GM12878 (cell line): ENCODE data around the gene FOXA1. TPM values are rescaled to one million over a fixed set of nuclear protein-coding genes. Genes with fewer than 3 reads are reported as not detected.

Experiments used
- ATAC-seq: fragments of 200-7000 bp; cut with Tn5 transposase; 3 replicates; pipeline ENCODE4 v1.9.1; 2020; ENCODE audit warnings: mild to moderate bottlenecking, moderate library complexity
- BruUV-seq: library from RNA; stranded (reverse); fragments of 400-500 nt; replicated peaks from 2 replicates; lab custom pipeline; 2021; lab: Mats Ljungman, UMichigan
- CTCF ChIA-PET: fragments of 300-600 bp; sonication (Branson Sonifier 250); formaldehyde crosslinking; extraction: SDS; loops from one replicate; lab custom pipeline; 2021; ENCODE audit warnings: inconsistent platforms; lab: Yijun Ruan, JAX
- POLR2A ChIA-PET: fragments of 350-600 bp; formaldehyde crosslinking; extraction: SDS; loops from one replicate; lab custom pipeline; 2021; ENCODE audit warnings: inconsistent platforms; lab: Charles Lee
- RAD21 ChIA-PET: fragments of 300-600 bp; sonication (Branson Sonifier 250); formaldehyde crosslinking; loops from one replicate; lab custom pipeline; 2023; ENCODE audit warnings: antibody characterized with exemption; ENCODE audit not compliant: unreplicated experiment; lab: Charles Lee
- SMC1A ChIA-PET: fragments of 300-600 bp; sonication (Branson Sonifier 250); formaldehyde crosslinking; loops from one replicate; lab custom pipeline; 2023; ENCODE audit not compliant: unreplicated experiment, uncharacterized antibody; lab: Charles Lee
- DNase-seq: peaks from one replicate; pipeline ENCODE4 v3.0.0-alpha.2; 2011; ENCODE audit warnings: low read depth, low spot score
- FAIRE-seq: peaks from 3 replicates; lab custom pipeline; 2011; peaks lifted over from hg19 to GRCh38; lab: Jason Lieb, UNC
- H2AFZ ChIP-seq: 2 replicates; pipeline ENCODE4 v1.6.0; 2011; ENCODE audit warnings: low read depth, low read length, control low read depth; ENCODE audit not compliant: control insufficient read depth
- H3K27ac ChIP-seq: 2 replicates; pipeline ENCODE4 v1.5.1; 2011; ENCODE audit warnings: control low read depth; ENCODE audit not compliant: control insufficient read depth, insufficient read depth
- H3K27me3 ChIP-seq, 2 experiments: replicated peaks in 1 of 2; 2 replicates each; pipeline versions ENCODE4 v1.6.0 to v1.6.1; 2011; ENCODE audit warnings: low read length in 1 of 2; ENCODE audit not compliant: control insufficient read depth in 2 of 2, insufficient read depth in 2 of 2
- H3K36me3 ChIP-seq, 2 experiments: 2 replicates each; pipeline ENCODE4 v1.5.1; 2011; ENCODE audit warnings: low read length in 1 of 2; ENCODE audit not compliant: control insufficient read depth in 2 of 2, insufficient read depth in 2 of 2
- H3K4me1 ChIP-seq: 2 replicates; pipeline ENCODE4 v1.6.1; 2011; ENCODE audit warnings: mild to moderate bottlenecking, low read length, moderate library complexity, mixed read lengths; ENCODE audit not compliant: control insufficient read depth, insufficient read depth
- H3K4me2 ChIP-seq: 2 replicates; pipeline ENCODE4 v1.6.0; 2011; ENCODE audit warnings: control low read depth; ENCODE audit not compliant: control insufficient read depth, insufficient read depth
- H3K4me3 ChIP-seq: fragments of 200-600 bp; sonication (generic); 2 replicates; pipeline ENCODE4 v1.5.1; 2016
- H3K79me2 ChIP-seq: 2 replicates; pipeline ENCODE4 v1.6.0; 2011; ENCODE audit warnings: low read length; ENCODE audit not compliant: control insufficient read depth, insufficient read depth
- H3K9ac ChIP-seq: 2 replicates; pipeline ENCODE4 v1.8.0; 2011; ENCODE audit warnings: low read length, control low read depth, mixed read lengths; ENCODE audit not compliant: control insufficient read depth, insufficient read depth
- H3K9me3 ChIP-seq: replicated peaks from 3 replicates; pipeline ENCODE4 v1.5.1; 2011; ENCODE audit warnings: mild to moderate bottlenecking, low read length; ENCODE audit not compliant: control insufficient read depth, insufficient read depth
- H4K20me1 ChIP-seq: 2 replicates; pipeline ENCODE4 v1.6.0; 2011; ENCODE audit not compliant: control insufficient read depth, insufficient read depth
- ATF3 ChIP-seq: IDR thresholded peaks from 2 replicates; pipeline ENCODE4 v1.6.1; 2011; ENCODE audit warnings: low read depth, mild to moderate bottlenecking, low read length, moderate library complexity, borderline replicate concordance; ENCODE audit errors: extremely low read depth
- CBFB ChIP-seq: IDR thresholded peaks from 2 replicates; pipeline ENCODE4 v1.6.1; 2016; ENCODE audit warnings: antibody characterized with exemption, low read depth
- CHD2 ChIP-seq: IDR thresholded peaks from 2 replicates; pipeline ENCODE4 v1.6.1; 2011; ENCODE audit warnings: low read depth, low read length, improper control_type of control experiment, borderline replicate concordance
- MTA2 ChIP-seq: fragments of 450-650 bp; IDR thresholded peaks from 2 replicates; pipeline ENCODE4 v1.6.1; 2016; ENCODE audit warnings: low read depth, mild to moderate bottlenecking, moderate library complexity
- NKRF ChIP-seq: fragments of 450-650 bp; conservative IDR thresholded peaks from 2 replicates; pipeline ENCODE4 v1.6.1; 2017; ENCODE audit warnings: mild to moderate bottlenecking, moderate library complexity
- NR2C1 ChIP-seq: fragments of 450-650 bp; IDR thresholded peaks from 2 replicates; pipeline ENCODE4 v1.6.1; 2017; ENCODE audit warnings: antibody characterized with exemption, mild to moderate bottlenecking, moderate library complexity
- PAX5 ChIP-seq: IDR thresholded peaks from 2 replicates; pipeline ENCODE4 v1.6.1; 2011; ENCODE audit warnings: low read depth, low read length, borderline replicate concordance
- REST ChIP-seq: IDR thresholded peaks from 2 replicates; pipeline ENCODE4 v1.6.1; 2012; ENCODE audit warnings: mild to moderate bottlenecking, low read depth, low read length
- RFX5 ChIP-seq: IDR thresholded peaks from 2 replicates; pipeline ENCODE4 v1.6.1; 2011; ENCODE audit warnings: low read depth, low read length, improper control_type of control experiment
- RUNX3 ChIP-seq: IDR thresholded peaks from 2 replicates; pipeline ENCODE4 v1.6.1; 2012; ENCODE audit warnings: low read length, inconsistent platforms
- SIN3A ChIP-seq: IDR thresholded peaks from 2 replicates; pipeline ENCODE4 v1.6.1; 2012; ENCODE audit warnings: low read depth, low read length, improper control_type of control experiment
- SMC3 ChIP-seq: IDR thresholded peaks from 2 replicates; pipeline ENCODE4 v1.6.1; 2011; ENCODE audit warnings: low read length, improper control_type of control experiment, borderline replicate concordance
- SPI1 ChIP-seq: IDR thresholded peaks from 2 replicates; pipeline ENCODE4 v1.6.1; 2011; ENCODE audit warnings: low read depth, mild to moderate bottlenecking, low read length, moderate library complexity, borderline replicate concordance; ENCODE audit not compliant: insufficient read depth
- TCF12 ChIP-seq: IDR thresholded peaks from 2 replicates; pipeline ENCODE4 v1.6.1; 2011; ENCODE audit warnings: low read depth, mild to moderate bottlenecking, low read length
- TCF7 ChIP-seq: IDR thresholded peaks from 2 replicates; pipeline ENCODE4 v1.6.1; 2014; ENCODE audit warnings: antibody characterized with exemption, borderline replicate concordance
- ZBTB4 ChIP-seq: fragments of 450-650 bp; formaldehyde crosslinking; IDR thresholded peaks from 2 replicates; pipeline ENCODE4 v1.4.0; 2022; ENCODE audit warnings: mild to moderate bottlenecking, moderate library complexity
- ZNF24 ChIP-seq: fragments of 450-650 bp; IDR thresholded peaks from 2 replicates; pipeline ENCODE4 v1.6.1; 2017; ENCODE audit warnings: antibody characterized with exemption, mild to moderate bottlenecking
- ZSCAN29 ChIP-seq: fragments of 450-650 bp; IDR thresholded peaks from 2 replicates; pipeline ENCODE4 v1.6.1; 2017; ENCODE audit warnings: mild to moderate bottlenecking, moderate library complexity
- WGBS: methylation state at CpG from one replicate; pipeline ENCODE4 v1.1.6; 2016; ENCODE audit warnings: low lambda C conversion rate; ENCODE audit not compliant: insufficient replicate concordance, insufficient coverage; ENCODE audit errors: missing lambda C conversion rate; 5-methylcytosine and 5-hydroxymethylcytosine counted together
- in situ Hi-C: fragments of 300-500 bp; cut with MboI; formaldehyde crosslinking; loops from 9 replicates; pipeline ENCODE4 v1.14.3; 2018; ENCODE audit warnings: mixed read lengths
- intact Hi-C: fragments of 100-400 bp; cut with micrococcal nuclease; formaldehyde crosslinking; loops from one replicate; pipeline ENCODE4 v1.14.2; 2022; ENCODE audit not compliant: unreplicated experiment
- polyA plus RNA-seq, 11 experiments: library from polyadenylated mRNA; depleted of rRNA in 4 of 11; unstranded in 6 of 11; stranded (reverse) in 5 of 11; fragments of >200 nt; fragmentation: Nextera tagmentation in 4 of 11; fragmentation: Illumina TruSeq in 1 of 11; extraction: Ambion mirVana in 4 of 11; extraction: Trizol in 1 of 11; gene quantifications; 1 replicate in 1 of 11; 2 replicates in 10 of 11; pipeline versions ENCODE4 v1.2.1 to v1.2.3, GENCODE V29; 2011 to 2016; ENCODE audit warnings: inconsistent platforms in 2 of 11, missing spikeins in 2 of 11, low read depth in 1 of 11
- total RNA-seq, 4 experiments: library from RNA; depleted of rRNA in 3 of 4; stranded (reverse); fragments of >200 nt in 3 of 4; fragmentation: Illumina TruSeq in 1 of 4; extraction: Trizol in 1 of 4; gene quantifications; 2 replicates each; pipeline versions ENCODE4 v1.2.1 to v1.2.3, GENCODE V29; 2013 to 2021

FOXA1 gene
- total and polyA plus RNA-seq, 10 of the 15 experiments (the other 5 are each of a cell fraction or from before 2014, with no cell fraction given) = 0.03 to 0.18 (median 0.06) TPM; not detected in 7

GRCh38 chr14:37563189-37563588 is 31.9 kb downstream of the FOXA1 start:
- Histone ChIP-seq H4K20me1 (no peaks in the 10 kb centered on the region), H3K9me3 (no peaks in the 10 kb centered on the region), H3K9ac (no peak overlapping the region), H3K36me3 (no peaks in the 10 kb centered on the region), H3K4me1 (no peaks in the 10 kb centered on the region), H2AFZ (no peak overlapping the region), H3K27ac (no peak overlapping the region), H3K27me3 (no peaks in the 10 kb centered on the region), H3K4me3 (no peak overlapping the region), H3K4me2 (no peak overlapping the region), H3K79me2 (no peaks in the 10 kb centered on the region)
- in situ Hi-C loops (no loop called here), intact Hi-C loops (no loop called here)
- FAIRE-seq (no peak), ATAC-seq (no peak), DNase-seq (no peak)
- POLR2A ChIA-PET = no interaction called here
- no TSS peak for BruUV-seq
- CTCF ChIA-PET = no interaction called here
- RAD21 ChIA-PET = no interaction called here
- WGBS = 15% methylated on average over 2 of the region's 2 CpGs
- SMC1A ChIA-PET = no interaction called here
- TF ChIP-seq SIN3A (no peak), REST (no peak), RUNX3 (no peak), PAX5 (no peak), ZSCAN29 (no peak), SMC3 (no peak), TCF7 (no peak), CHD2 (no peak), ZBTB4 (no peak), MTA2 (no peak), TCF12 (no peak), RFX5 (no peak), NR2C1 (no peak), ATF3 (no peak), NKRF (no peak), ZNF24 (no peak), SPI1 (no peak), CBFB (no peak)
